AG04450 (cell line): Measurements from ENCODE around the gene SLC29A3. TPM values are rescaled to one million over a fixed set of nuclear protein-coding genes. Genes with fewer than 3 reads are reported as not detected.

ENCODE experiments used
- CTCF ChIA-PET: fragments of 300-600, 350-600 bp; formaldehyde crosslinking; extraction: SDS; loops from one replicate; lab custom pipeline; 2022; ENCODE audit warnings: antibody characterized with exemption, inconsistent platforms; lab: Charles Lee
- POLR2A ChIA-PET: fragments of 350-600 bp; formaldehyde crosslinking; extraction: SDS; loops from one replicate; lab custom pipeline; 2021; ENCODE audit warnings: antibody characterized with exemption, inconsistent platforms; lab: Yijun Ruan, JAX
- DNase-seq: peaks from one replicate; pipeline ENCODE4 v3.0.0-alpha.2; 2011; ENCODE audit warnings: low read depth, low spot score
- H3K27ac ChIP-seq: one replicate; pipeline ENCODE4 v1.5.1; 2012; ENCODE audit warnings: low read depth, low read length, control low read depth
- H3K27me3 ChIP-seq: one replicate; pipeline ENCODE4 v1.6.0; 2012; ENCODE audit warnings: low read length; ENCODE audit not compliant: control insufficient read depth, insufficient read depth
- H3K4me3 ChIP-seq: 2 replicates; pipeline ENCODE4 v1.5.1; 2011; ENCODE audit warnings: mild to moderate bottlenecking, low read depth, low read length, control low read depth
- H3K9me3 ChIP-seq: 2 replicates; pipeline ENCODE4 v1.5.1; 2012; ENCODE audit warnings: low read length; ENCODE audit not compliant: control insufficient read depth, insufficient read depth
- CTCF ChIP-seq: IDR thresholded peaks from 2 replicates; pipeline ENCODE4 v1.5.1; 2011; ENCODE audit warnings: low read depth, low read length, control low read depth, inconsistent platforms
- polyA plus RNA-seq: library from polyadenylated mRNA; depleted of rRNA; stranded (reverse); fragments of >200 nt; gene quantifications from 2 replicates; pipeline ENCODE4 v1.2.3, GENCODE V29; 2011

Gene SLC29A3
- polyA plus RNA-seq, 1 experiment: 2.4 TPM

DNA sequence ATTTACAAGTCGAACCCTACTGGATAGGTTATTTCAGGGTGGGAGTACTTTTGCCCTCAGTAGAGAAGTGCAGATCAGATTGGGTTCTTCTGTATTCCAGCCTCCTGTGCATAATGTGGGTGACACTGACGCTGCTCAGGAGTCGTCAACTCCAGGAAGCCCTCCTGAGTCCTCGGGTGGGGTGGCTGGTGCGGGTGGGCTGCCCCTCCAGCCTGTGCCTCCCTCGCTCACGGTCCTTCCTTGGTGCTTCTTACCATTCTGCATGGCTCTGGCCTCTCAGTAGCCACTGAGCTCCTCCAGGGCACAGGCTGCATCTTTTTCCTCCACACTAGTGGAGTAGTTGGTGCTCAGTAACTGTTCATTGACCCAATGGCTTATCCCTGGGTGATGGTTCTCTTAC is 82.0 kb downstream of the SLC29A3 start:
- Histone ChIP-seq H3K27ac (no peak overlapping the region), H3K27me3 (peaks cover 42% of the 10 kb centered on the region), H3K9me3 (peaks cover 5% of the 10 kb centered on the region; the same call in 1 of the 2 replicates), H3K4me3 (no peak overlapping the region)
- ChIA-PET CTCF (no interaction called here), POLR2A (no interaction called here)
- no peak for DNase-seq
- no peak for TF ChIP-seq CTCF

GRCh38 chr10:71402005-71402404 is 82.9 kb downstream of the SLC29A3 start:
- no peak overlapping the region for H3K27ac ChIP-seq
- H3K27me3 ChIP-seq: peaks cover 40% of the 10 kb centered on the region
- no peak overlapping the region for H3K4me3 ChIP-seq
- DNase-seq: no peak
- TF ChIP-seq CTCF: no peak
- POLR2A ChIA-PET: no interaction called here
- H3K9me3 ChIP-seq: peaks cover 5% of the 10 kb centered on the region; the same call in 1 of the 2 replicates
- CTCF ChIA-PET: no interaction called here

DNA sequence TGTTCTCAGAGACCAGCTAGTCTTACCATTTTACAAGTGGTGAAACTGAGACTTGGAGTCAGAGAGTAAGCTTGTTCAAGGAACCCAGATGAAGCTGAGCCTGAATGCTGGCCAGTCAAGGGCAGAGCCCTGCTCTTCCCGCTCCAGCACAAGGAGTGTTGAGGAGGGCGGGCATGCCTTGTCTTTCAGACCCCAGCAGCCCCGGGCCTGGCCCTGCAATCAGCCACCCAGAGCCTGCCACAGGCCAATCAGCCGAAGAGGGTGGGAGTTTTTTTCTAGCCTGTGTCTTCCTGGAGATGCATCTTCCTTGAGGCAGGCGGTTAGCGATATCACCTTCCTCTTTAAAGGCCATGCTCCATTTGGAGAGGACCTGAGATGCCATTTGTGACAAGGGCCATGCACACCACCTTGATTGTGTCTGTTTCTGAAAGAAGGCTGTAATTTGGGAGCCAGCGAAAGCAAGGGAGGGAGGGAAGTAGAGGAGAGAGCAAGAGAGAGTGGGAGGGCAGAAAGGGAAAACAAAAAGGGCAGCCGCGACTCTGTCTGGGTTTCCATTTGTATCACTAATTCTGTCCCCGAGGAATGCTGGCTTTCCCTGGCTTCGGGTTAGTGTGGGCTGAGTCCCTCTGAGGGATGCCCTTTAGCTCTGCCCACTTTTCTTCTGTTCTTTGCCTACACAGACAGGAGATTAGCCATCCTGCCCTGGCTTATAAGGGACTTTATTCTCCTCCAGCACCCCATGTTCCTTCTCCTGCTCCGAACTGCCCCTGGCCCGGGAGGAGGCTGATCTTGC is 85.6 kb downstream of the SLC29A3 start:
- no peak for TF ChIP-seq CTCF
- CTCF ChIA-PET: no interaction called here
- no peak overlapping the region for H3K27ac ChIP-seq
- POLR2A ChIA-PET: no interaction called here
- peaks cover 21% of the 10 kb centered on the region for H3K27me3 ChIP-seq
- no peak overlapping the region for H3K4me3 ChIP-seq
- no peak for DNase-seq
- no peaks in the 10 kb centered on the region for H3K9me3 ChIP-seq

DNA sequence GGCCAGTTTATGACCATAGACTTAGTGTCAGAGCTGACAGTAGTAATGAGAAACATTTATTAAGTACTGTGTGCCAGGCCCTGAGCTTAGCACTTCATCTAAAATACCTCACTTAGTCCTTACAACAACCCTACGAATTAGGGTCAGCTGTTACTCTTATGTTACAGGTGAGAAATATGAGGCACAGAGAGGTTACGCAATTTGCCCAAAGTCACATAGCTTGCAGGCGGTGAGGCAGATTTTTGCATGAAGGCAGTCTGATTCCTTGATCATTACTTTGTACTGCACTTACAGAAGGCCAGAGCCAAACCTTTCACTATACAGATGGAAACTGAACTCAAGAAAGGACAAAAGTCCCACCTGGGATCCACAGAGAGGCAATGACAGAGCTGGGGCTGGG is 87.8 kb downstream of the SLC29A3 start:
- peaks cover 9% of the 10 kb centered on the region for H3K27me3 ChIP-seq
- ChIA-PET POLR2A (no interaction called here), CTCF (interaction anchor here (1.4 kb wide), 1 partner anchor 163 kb away, joined by 3 read pairs; no protein-coding TSS in a partner anchor)
- TF ChIP-seq CTCF: no peak
- no peak overlapping the region for H3K27ac ChIP-seq
- no peak overlapping the region for H3K4me3 ChIP-seq
- H3K9me3 ChIP-seq: no peaks in the 10 kb centered on the region
- no peak for DNase-seq

DNA sequence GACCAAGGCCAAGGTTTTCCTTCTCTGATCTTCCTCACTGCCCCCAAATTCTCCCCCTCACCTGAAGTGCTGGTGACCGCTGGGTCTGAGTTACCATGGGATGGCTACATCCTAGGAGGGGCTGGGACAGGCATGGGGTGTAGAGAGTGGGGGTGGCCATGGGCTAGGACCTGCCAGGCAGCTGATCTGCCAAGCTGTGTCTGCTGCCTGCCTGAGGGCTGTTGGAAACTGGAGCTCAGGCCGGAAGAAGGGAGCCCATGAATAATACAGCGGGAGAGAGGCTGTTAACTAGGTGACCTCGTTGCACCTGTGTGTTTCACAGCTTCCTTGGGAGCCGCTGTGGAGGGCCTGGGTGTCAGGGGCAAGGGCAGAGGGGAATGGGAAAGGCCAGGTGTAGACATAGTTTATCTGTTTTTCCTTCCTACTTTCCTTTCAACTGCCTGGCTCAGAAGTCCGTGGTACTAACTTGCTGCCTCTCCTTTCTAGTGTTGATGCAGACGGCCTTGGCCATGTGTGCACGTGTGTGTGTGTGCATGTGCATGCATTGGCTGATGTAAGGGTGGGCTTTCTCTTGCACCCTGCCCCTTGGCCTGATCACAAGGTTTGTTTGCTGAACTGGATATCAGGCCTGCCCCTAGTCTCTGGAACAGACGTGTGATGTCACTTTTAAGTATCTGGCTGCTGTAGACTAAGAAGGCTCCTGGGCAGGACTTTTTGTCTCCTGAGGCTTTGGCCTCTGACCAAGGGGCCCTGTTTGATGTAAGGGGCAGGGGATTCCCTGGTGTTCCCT is 89.6 kb downstream of the SLC29A3 start:
- Histone ChIP-seq H3K27me3 (peaks cover 9% of the 10 kb centered on the region), H3K9me3 (no peaks in the 10 kb centered on the region), H3K4me3 (no peak overlapping the region), H3K27ac (no peak overlapping the region)
- CTCF ChIA-PET: no interaction called here
- TF ChIP-seq CTCF: no peak
- no peak for DNase-seq
- POLR2A ChIA-PET: no interaction called here
